Measurements from ENCODE around the gene PRR12.

GRCh38 chr19:49567861-49568441, 23.0 kb upstream of the PRR12 start:
- TF ChIP-seq CTCF (IDR thresholded peaks at IDR 0.05 in 2 of 3, conservative IDR thresholded peaks at IDR 0.05 in 1 of 3; ENCODE audit: insufficient read depth in 2 of 3, low read depth in 1 of 3, low read length in 3 of 3), result no peak
- TF ChIP-seq ATF1 (CRISPR knock-in tag; IDR thresholded peaks at IDR 0.05), result no peak
- TF ChIP-seq ATF1 (tag; IDR thresholded peaks at IDR 0.05), result no peak
- TF ChIP-seq POLR2AphosphoS2 (IDR thresholded peaks at IDR 0.05; ENCODE audit: low read length), result no peak
- no peak for TF ChIP-seq USF2 (CRISPR knock-in tag; IDR thresholded peaks at IDR 0.05)
- no peak for TF ChIP-seq POLR2AphosphoS5 (IDR thresholded peaks at IDR 0.05; ENCODE audit: control insufficient read depth, insufficient read depth, low read depth, low read length)
- TF ChIP-seq BCL6 (CRISPR knock-in tag; IDR thresholded peaks at IDR 0.05), result no peak
- TF ChIP-seq POLR2A (conservative IDR thresholded peaks at IDR 0.05), result no peak
- no peak for TF ChIP-seq E2F1 (CRISPR knock-in tag; IDR thresholded peaks at IDR 0.05)
- no peak for TF ChIP-seq ELF1 (tag; IDR thresholded peaks at IDR 0.05)
- TF ChIP-seq PKNOX1 (IDR thresholded peaks at IDR 0.05), result no peak

Measured in K562 (cell line).